Measurements from ENCODE around the gene ANKRD16.
"Not testable (repeated sequence)": the region's sequence is repeated elsewhere in the genome, so short reads cannot be mapped to it uniquely, and the experiment has no call there.

Gene ANKRD16

GRCh38 chr10:5889624-5890451, at the start of gene ANKRD16, which contains the start of gene FBH1:
Gene ANKRD16, minus strand, starts transcription at chr10:5889893. Its CDS starts 539 bp downstream, at chr10:5889354.
Gene FBH1, plus strand, starts transcription at chr10:5890243. Its CDS starts 103 bp downstream, at chr10:5890346.
- DNase-seq (ENCODE audit: low read depth, low spot score) = peak; percentile 94
- H3K27ac ChIP-seq = peak within 1 kb of the TSS; percentile 70

DNA sequence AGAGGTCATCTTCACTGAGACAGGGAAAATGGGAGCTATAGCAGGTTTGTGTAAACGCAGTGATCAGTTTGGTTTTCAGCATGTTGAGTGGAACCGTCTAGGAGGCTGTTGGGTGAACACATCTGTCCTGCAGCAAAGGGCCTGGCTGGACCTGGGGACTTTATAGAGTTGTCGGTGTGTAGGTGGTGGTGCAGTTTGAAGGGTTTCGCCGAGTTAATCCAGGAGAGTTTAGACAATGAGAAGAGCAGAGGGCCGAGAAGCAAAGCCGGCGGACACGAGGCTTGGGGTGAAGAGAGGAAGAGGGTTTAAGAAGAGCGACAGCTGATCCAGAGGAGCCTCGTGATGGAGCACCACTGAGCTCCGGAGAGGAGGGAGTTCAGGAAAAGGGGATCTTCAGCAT, 48.6 kb upstream of the ANKRD16 start:
- DNase-seq (ENCODE audit: low read depth, low spot score) = no peak
- H3K27ac ChIP-seq = no peak overlapping the region

GRCh38 chr10:5937016-5937415, 47.3 kb upstream of the ANKRD16 start:
- no peak overlapping the region for H3K27ac ChIP-seq
- no peak for DNase-seq (ENCODE audit: low read depth, low spot score)

DNA sequence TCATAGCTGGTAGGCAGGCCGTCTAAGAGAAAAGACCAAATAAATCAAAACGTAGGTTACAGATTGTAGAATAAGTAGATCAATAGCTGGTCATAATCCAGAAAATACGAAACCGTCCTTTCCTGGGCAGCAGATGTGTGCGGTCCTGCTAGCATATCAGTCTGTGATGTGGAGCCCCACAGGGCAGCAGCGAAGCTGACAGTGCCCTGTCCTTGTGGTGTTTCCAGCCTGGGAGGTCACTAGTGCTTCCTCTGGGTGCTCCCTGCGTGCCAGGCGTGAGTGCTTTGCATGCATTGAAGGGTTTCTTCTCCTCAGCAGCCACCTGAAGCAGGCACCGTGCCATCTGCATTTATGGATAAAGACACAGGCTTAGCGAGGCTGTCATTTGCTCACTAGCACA, 45.9 kb upstream of the ANKRD16 start:
- no peak overlapping the region for H3K27ac ChIP-seq
- no peak for DNase-seq (ENCODE audit: low read depth, low spot score)

DNA sequence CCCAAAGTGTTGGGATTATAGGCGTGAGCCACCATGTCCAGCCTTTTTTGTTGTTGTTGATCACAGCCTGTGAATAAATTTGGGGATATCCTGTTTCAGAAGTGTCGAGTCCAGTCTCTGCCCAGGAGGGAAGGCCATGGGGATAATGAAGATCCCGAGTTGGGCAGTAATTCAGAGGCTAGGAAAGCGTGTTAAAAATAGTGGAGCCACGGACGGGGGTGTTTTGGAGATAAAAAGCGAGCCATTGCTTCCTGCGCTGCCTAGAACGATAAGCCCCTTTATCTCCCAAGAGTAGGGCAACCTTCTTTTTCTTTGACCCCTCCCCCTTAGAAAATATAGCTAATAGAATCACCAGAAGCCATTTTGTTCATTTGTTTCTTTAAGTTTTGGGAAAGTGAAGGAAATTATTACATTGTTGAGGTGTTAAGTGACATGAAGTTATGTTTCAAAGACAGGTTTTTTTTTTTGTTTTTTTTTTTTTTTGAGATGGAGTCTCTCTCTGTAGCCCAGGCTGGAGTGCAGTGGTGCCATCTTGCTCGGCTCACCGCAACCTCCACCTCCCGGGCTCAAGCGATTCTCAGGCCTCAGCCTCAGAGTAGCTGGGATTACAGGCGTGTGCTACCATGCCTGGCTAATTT, 44.3 kb upstream of the ANKRD16 start:
- no peak overlapping the region for H3K27ac ChIP-seq

DNA sequence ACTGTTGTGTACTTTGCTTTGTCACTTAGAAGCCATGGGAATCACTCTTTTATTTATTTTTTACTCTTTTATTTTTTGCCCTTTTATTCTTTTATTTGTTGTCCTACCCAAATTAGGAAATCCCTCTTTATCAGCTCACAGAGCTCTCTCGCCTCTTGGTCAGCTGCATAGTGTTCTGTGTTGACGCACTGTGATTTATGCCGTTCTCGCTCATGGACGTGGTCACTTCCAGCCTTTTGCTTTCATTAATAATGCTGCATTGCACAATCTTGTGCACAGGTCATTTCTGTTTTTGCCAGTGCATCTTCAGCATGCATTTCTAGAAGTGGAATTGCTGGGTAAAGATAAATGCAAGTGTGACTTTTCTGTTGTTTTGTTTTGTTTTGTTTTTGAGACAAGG, 42.7 kb upstream of the ANKRD16 start:
- no peak overlapping the region for H3K27ac ChIP-seq

More for the DNA sequence above, 44.3 kb upstream of the ANKRD16 start:
- no peak for DNase-seq (ENCODE audit: low read depth, low spot score)

GRCh38 chr10:5930272-5930671, 40.6 kb upstream of the ANKRD16 start:
- no peak for DNase-seq (ENCODE audit: low read depth, low spot score)
- H3K27ac ChIP-seq = no peak overlapping the region

More for the DNA sequence above, 42.7 kb upstream of the ANKRD16 start:
- DNase-seq (ENCODE audit: low read depth, low spot score) = no peak

- DNase-seq (ENCODE audit: low read depth, low spot score) = no peak
- no peak overlapping the region for H3K27ac ChIP-seq
Measured at GRCh38 chr10:5929442-5929841, 39.7 kb upstream of the ANKRD16 start.

DNA sequence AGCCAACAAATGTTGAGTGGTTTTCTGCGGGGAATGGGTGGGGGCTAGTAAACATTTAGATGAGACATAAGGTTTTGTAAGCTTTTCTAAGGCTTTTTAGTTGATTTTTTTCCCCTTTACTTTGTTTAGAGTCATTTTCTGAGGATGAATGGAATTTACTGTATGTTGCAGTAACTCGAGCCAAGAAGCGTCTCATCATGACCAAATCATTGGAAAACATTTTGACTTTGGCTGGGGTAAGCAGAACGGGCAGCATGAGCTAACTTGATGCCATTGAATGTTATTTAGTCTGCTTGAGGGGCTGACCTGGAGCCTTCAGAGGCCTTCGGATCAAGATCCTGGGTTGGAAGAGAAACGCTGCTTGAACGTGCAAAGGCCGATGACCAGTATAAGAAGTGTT, 37.6 kb upstream of the ANKRD16 start:
- no peak for DNase-seq (ENCODE audit: low read depth, low spot score)

GRCh38 chr10:5924889-5925288, 35.2 kb upstream of the ANKRD16 start:
- H3K27ac ChIP-seq = no peak overlapping the region
- DNase-seq (ENCODE audit: low read depth, low spot score) = no peak

More for the DNA sequence above, 37.6 kb upstream of the ANKRD16 start:
- H3K27ac ChIP-seq = no peak overlapping the region

DNA sequence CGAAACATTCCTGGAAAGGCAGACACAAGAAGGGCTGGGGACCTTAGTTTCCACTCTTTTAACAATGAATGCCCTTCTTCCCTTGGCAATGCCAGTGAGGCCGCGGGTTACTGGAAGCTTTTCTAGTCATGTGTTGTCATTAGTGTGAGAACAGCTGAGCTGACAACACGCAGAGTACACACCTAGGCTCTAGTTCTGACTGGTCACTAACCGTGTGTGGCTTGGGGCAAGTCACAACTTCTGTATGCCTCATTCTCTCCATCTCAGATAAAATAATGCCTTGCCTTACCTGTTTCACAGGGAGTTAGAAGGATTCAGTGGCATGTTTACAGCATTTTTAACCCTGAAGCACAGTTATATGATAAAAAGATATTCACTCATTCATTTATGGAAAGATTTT, 32.1 kb upstream of the ANKRD16 start:
- no peak for DNase-seq (ENCODE audit: low read depth, low spot score)
- H3K27ac ChIP-seq = no peak overlapping the region

DNA sequence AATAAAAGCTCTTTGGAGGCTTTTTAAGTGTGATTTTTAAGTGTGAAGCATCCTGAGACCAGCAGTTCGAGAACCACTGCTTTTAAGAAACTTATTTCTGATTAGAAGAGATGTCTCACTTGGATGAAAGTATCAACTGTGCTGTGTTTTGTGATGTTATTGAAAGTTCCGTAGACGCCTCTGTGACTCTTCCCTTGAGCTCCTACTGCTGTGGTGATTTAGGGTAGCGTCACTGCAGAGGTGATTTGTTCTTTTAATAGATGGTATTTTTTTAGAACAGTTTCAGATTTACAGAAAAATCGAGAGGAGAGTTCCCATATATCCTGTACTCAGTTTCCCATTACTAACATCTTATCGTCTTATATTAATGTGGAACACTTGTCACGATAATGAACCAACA, 29.9 kb upstream of the ANKRD16 start:
- H3K27ac ChIP-seq = no peak overlapping the region
- no peak for DNase-seq (ENCODE audit: low read depth, low spot score)

GRCh38 chr10:5918763-5919162, 29.1 kb upstream of the ANKRD16 start:
- DNase-seq (ENCODE audit: low read depth, low spot score) = no peak
- no peak overlapping the region for H3K27ac ChIP-seq

DNA sequence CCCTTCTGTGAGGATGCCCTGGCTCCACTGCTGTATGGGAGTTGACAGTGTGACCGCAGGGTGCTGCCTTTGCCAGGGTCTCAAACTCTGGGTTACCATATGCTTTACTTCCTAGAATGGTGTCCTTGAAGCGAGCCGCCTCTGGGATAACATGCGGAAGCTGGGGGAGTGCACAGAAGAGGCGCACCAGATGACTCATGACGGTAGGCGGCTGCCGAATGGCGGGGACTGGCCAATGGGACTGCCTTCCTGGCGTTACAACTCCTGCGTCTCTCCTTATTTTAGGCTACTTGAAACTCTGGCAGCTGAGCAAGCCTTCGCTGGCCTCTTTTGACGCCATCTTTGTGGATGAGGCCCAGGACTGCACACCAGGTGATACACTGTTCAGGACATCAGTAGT, 27.6 kb upstream of the ANKRD16 start:
- DNase-seq (ENCODE audit: low read depth, low spot score) = no peak
- H3K27ac ChIP-seq = no peak overlapping the region

DNA sequence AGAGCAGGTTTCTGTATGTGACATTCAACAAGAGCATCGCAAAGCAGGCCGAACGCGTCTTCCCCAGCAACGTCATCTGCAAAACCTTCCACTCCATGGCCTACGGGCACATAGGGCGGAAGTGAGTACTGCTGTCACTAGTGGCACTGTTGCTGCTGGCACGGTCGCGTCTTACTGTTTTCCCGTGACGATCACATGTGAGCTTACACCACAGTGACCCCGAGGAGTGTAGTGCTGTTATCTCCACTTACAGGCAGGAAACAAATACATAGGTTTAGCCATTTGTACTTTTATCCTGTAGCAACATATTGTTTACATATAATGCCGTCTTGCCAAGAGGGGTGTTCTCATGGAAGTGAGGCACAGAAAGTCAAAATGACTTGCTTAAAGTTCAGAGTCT, 25.8 kb upstream of the ANKRD16 start:
- no peak overlapping the region for H3K27ac ChIP-seq
- DNase-seq (ENCODE audit: low read depth, low spot score) = no peak

GRCh38 chr10:5913736-5914135, 24.0 kb upstream of the ANKRD16 start:
- no peak overlapping the region for H3K27ac ChIP-seq

DNA sequence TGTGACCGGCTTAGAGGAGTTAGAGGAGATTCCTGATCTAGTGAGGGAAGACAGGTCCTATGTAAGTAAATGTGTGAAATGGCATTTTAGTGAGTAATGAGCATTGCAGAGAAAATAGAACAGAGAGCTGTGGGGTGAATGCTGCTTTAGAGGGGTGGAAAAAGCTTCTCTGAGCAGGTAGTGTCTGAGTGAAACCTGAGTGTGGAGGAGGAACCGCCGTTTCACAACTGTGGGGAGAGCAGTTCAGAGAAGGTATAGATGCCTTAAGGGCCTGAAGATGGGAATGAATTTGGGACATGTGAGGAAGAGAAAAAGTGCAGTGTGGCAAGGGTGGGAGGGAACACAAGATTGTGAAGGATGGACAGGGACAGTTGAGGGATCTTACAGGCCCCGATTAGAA, 22.0 kb upstream of the ANKRD16 start:
- no peak for DNase-seq (ENCODE audit: low read depth, low spot score)

More at GRCh38 chr10:5913736-5914135, 24.0 kb upstream of the ANKRD16 start:
- DNase-seq (ENCODE audit: low read depth, low spot score) = no peak

DNA sequence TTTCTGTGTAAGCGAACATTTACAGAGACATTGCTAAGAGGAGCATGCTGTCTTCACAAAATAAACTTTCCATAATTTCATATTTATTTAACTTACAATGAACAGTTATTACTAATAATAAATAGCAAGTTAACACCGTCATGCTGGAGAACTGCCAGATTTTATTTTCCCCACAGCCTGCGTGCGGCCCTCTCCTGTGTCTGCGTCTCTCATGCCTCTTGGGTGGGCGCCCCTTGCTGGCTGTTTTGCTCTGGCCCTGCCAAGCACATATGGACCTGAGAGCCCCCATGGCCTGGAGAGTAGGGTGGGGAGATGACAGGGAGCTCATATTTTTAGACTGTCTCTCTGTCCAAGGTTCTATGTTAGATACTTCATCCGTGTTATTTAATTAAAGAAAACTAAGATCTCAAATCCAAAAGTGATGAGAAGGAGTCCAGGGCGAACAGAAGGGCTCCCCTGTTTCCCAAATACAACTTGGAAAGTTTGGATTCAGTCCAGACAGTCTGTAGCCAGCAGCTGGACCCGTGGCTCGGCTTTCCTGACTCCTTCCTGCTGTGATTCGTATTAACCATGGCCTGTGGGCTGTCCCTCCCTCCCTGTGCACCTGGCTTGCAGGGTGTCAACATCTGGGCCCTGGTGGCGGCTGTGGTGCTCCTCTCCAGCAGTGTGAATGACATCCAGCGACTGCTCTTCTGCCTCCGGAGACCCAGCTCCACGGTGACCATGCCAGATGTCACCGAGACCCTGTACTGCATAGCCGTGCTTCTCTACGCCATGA, 20.8 kb upstream of the ANKRD16 start:
- no peak overlapping the region for H3K27ac ChIP-seq
- no peak for DNase-seq (ENCODE audit: low read depth, low spot score)

More for the DNA sequence above, 22.0 kb upstream of the ANKRD16 start:
- H3K27ac ChIP-seq = no peak overlapping the region

DNA sequence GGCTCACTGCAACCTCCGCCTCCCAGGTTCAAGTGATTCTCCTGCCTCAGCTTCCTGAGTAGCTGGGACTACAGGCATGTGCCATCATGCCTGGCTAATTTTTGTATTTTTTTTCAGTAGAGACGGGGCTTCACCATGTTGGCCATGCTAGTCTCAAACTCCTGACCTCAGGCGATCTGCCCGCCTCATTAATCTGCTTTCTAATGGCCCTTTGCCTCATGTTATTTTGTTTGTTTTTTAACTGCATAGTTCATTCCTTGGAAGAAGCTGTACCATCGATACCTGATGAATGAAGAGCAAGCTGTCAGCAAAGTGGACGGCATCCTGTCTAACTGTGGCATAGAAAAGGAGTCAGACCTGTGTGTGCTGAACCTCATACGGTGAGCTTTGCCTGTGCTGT, 19.0 kb upstream of the ANKRD16 start:
- not testable (repeated sequence) for H3K27ac ChIP-seq; DNase-seq (ENCODE audit: low read depth, low spot score)

DNA sequence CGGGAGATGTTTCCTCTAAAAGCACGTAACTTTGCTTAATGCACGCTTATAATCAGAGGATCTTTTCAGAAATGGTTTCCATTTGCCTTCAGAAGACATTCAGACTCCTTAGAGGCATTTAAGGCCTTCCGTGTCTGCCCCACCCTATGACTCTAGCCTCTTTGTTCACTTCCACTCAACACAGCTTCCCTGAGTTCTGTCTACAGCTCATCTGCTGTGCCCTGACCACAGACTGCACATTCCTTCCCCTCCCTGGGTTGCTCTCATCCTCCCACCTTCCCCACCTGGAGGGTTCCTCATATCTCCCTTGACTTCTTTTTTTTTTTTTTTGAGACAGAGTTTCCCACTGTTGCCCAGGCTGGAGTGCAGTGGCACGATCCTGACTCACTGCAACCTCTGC, 17.0 kb upstream of the ANKRD16 start:
- no peak for DNase-seq (ENCODE audit: low read depth, low spot score)
- H3K27ac ChIP-seq = peak overlapping the region; percentile 32
